Spleen (tissue), 11 donors: ENCODE measurements around the gene ABCB8. TPM values are rescaled to one million over a fixed set of nuclear protein-coding genes. Genes with fewer than 3 reads are reported as not detected.

ENCODE experiments used
- DNase-seq: peaks from one replicate; pipeline ENCODE4 v3.0.0-alpha.2; 2020
- H3K27ac ChIP-seq, 8 donors: fragments of 200-600 bp; sonication (generic) in 7 of 8; 1 replicate in 4 of 8; 2 replicates in 4 of 8; pipeline versions ENCODE4 v1.5.0 to v1.8.0; 2016 to 2021; ENCODE audit warnings: inconsistent platforms in 4 of 8, mild to moderate bottlenecking in 4 of 8, moderate library complexity in 1 of 8
- H3K27me3 ChIP-seq, 7 donors: fragments of 200-600 bp; sonication (generic) in 6 of 7; replicated peaks in 1 of 7; 1 replicate in 4 of 7; 2 replicates in 3 of 7; pipeline versions ENCODE4 v1.5.0 to v1.8.0; 2016 to 2021; ENCODE audit warnings: inconsistent platforms in 3 of 7, mild to moderate bottlenecking in 1 of 7
- H3K36me3 ChIP-seq, 6 donors: fragments of 200-600 bp; sonication (generic) in 5 of 6; 1 replicate in 4 of 6; 2 replicates in 2 of 6; pipeline versions ENCODE4 v1.5.0 to v1.8.0; 2016 to 2021; ENCODE audit warnings: inconsistent platforms in 2 of 6
- H3K4me1 ChIP-seq, 6 donors: fragments of 200-600 bp; sonication (generic) in 5 of 6; 1 replicate in 3 of 6; 2 replicates in 3 of 6; pipeline versions ENCODE4 v1.5.0 to v1.8.0; 2016 to 2021; ENCODE audit warnings: inconsistent platforms in 3 of 6
- H3K4me3 ChIP-seq, 8 donors: fragments of 200-600 bp; sonication (generic) in 7 of 8; 1 replicate in 4 of 8; 2 replicates in 4 of 8; pipeline versions ENCODE4 v1.5.0 to v1.8.0; 2016 to 2021; ENCODE audit warnings: inconsistent platforms in 4 of 8, mild to moderate bottlenecking in 4 of 8, moderate library complexity in 2 of 8
- H3K9me3 ChIP-seq, 8 donors: fragments of 200-600 bp; sonication (generic) in 7 of 8; 1 replicate in 4 of 8; 2 replicates in 4 of 8; pipeline versions ENCODE4 v1.5.0 to v1.8.0; 2016 to 2021; ENCODE audit warnings: inconsistent platforms in 4 of 8
- CTCF ChIP-seq, 11 experiments: fragments of 200-600 bp in 7 of 11; fragments of 450-650 bp in 4 of 11; sonication (generic) in 4 of 11; IDR thresholded peaks in 8 of 11; conservative IDR thresholded peaks in 3 of 11; 1 replicate in 7 of 11; 2 replicates in 4 of 11; pipeline versions ENCODE4 v1.4.0 to v1.8.0; 2016 to 2021; ENCODE audit warnings: antibody characterized with exemption in 11 of 11, inconsistent platforms in 4 of 11, mild to moderate bottlenecking in 1 of 11
- POLR2A ChIP-seq, 3 donors: fragments of 450-650 bp; IDR thresholded peaks; one replicate each; pipeline ENCODE4 v1.5.1; 2017; ENCODE audit warnings: antibody characterized with exemption in 3 of 3, mild to moderate bottlenecking in 1 of 3
- POLR2AphosphoS5 ChIP-seq, 3 donors: sonication (generic); formaldehyde crosslinking; IDR thresholded peaks; one replicate each; pipeline ENCODE4 v1.5.1; 2017; ENCODE audit warnings: antibody characterized with exemption in 3 of 3
- WGBS, 5 donors: extraction: QIAGEN DNeasy Blood & Tissue Kit in 3 of 5; methylation state at CpG; one replicate each; pipeline versions ENCODE4 v1.1.5 to v1.1.7; 2013 to 2018; 5-methylcytosine and 5-hydroxymethylcytosine counted together
- intact Hi-C: fragments of 100-400 bp; cut with DNase I; formaldehyde crosslinking; loops from one replicate; pipeline ENCODE4 v1.15.0; 2023; ENCODE audit warnings: low total_unique reads
- polyA plus RNA-seq, 3 donors: library from polyadenylated mRNA; stranded (reverse); fragments of 200-250 nt; gene quantifications; one replicate each; pipeline ENCODE4 v1.2.1, GENCODE V29; 2013
- total RNA-seq, 7 donors: library from RNA; depleted of rRNA in 3 of 7; stranded (reverse); fragments of >200 nt in 3 of 7; fragmentation: NEBNext Ultra II Directional in 4 of 7; extraction: Animal tissue kit (Norgen Biotek cat#: 25700) in 4 of 7; gene quantifications; one replicate each; pipeline versions ENCODE4 v1.1.0 to v1.2.1, GENCODE V29; 2016 to 2021
- donor health status: healthy with polysubstance abuse.
- donor health status: DM: no; HTN: no; CAD: no; lungs with moderate emphysema.
- donor health status: DM: no; HTN: no; CAD: no.
- donor health status: Bipolar disorder and iron deficiency.
- donor health status: healthy.
- donor health status: DM: no; HTN: no; CAD: no.
- donor health status: DM: yes; HTN: yes; CAD: no.

The ABCB8 gene
- total and polyA plus RNA-seq, 10 donors, result 12.9 to 42.6 (median 26.4) TPM

- Histone ChIP-seq H3K27ac (peak overlapping the region in 2 of 8 donors; percentile 4 to 18), H3K27me3 (no peaks in the 10 kb centered on the region), H3K36me3 (peaks cover 0 to 21% (median 0%) of the 10 kb centered on the region in 6 donors), H3K9me3 (no peaks in the 10 kb centered on the region), H3K4me1 (peaks cover 9 to 58% (median 28%) of the 10 kb centered on the region in 6 donors), H3K4me3 (no peak overlapping the region)
- intact Hi-C loops, result no loop called here
- no peak for DNase-seq
- TF ChIP-seq POLR2AphosphoS5 (IDR thresholded peaks at IDR 0.05) (no peak), CTCF (IDR thresholded peaks at IDR 0.05 in 8 of 11, conservative IDR thresholded peaks at IDR 0.05 in 3 of 11) (no peak), POLR2A (IDR thresholded peaks at IDR 0.05) (no peak)
- WGBS, 5 donors, result 74 to 82% (median 79%) methylated on average over 10 of the region's 10 CpGs
Observed at GRCh38 chr7:151095123-151095797, 67.0 kb downstream of the ABCB8 start.

- peaks cover 7 to 53% (median 26%) of the 10 kb centered on the region in 6 donors for H3K4me1 ChIP-seq
- no peak overlapping the region for H3K27ac ChIP-seq
- TF ChIP-seq POLR2AphosphoS5 (IDR thresholded peaks at IDR 0.05) (no peak), POLR2A (IDR thresholded peaks at IDR 0.05) (no peak), CTCF (IDR thresholded peaks at IDR 0.05 in 8 of 11, conservative IDR thresholded peaks at IDR 0.05 in 3 of 11) (no peak)
- intact Hi-C loops, result no loop called here
- no peaks in the 10 kb centered on the region for H3K9me3 ChIP-seq
- H3K4me3 ChIP-seq, result no peak overlapping the region
- WGBS, 5 donors, result 78 to 87% (median 86%) methylated on average over 17 of the region's 17 CpGs
- no peaks in the 10 kb centered on the region for H3K27me3 ChIP-seq
- H3K36me3 ChIP-seq, result peaks cover 0 to 21% (median 0%) of the 10 kb centered on the region in 6 donors
- no peak for DNase-seq
Observed at GRCh38 chr7:151095828-151096475, 67.7 kb downstream of the ABCB8 start.

Other genes with a start within 250 kb of the ABCB8 start
- gene TMEM176B, start 228.1 kb upstream of the ABCB8 start, total RNA-seq, result 100 to 1,000 TPM in 3 of 7 donors, 10 to 100 TPM in 4; 56.1 to 107 (median 75.5) TPM
- gene TMEM176B, start 228.1 kb upstream of the ABCB8 start, polyA plus RNA-seq, result 100 to 1,000 TPM in 1 of 3 donors, 10 to 100 TPM in 2; 70.0 to 101 (median 88.9) TPM
- 10 to 100 TPM; 28.6 to 84.6 (median 57.1) TPM for gene TMEM176A, start 227.7 kb upstream of the ABCB8 start, total RNA-seq
- gene TMEM176A, start 227.7 kb upstream of the ABCB8 start, polyA plus RNA-seq, result 10 to 100 TPM; 52.5 to 77.9 (median 62.9) TPM
- 1 to 10 TPM in 2 of 7 donors, under 1 TPM in 3, not detected in 2; 0.36 to 2.5 (median 0.79) TPM for gene AOC1, start 175.9 kb upstream of the ABCB8 start, total RNA-seq
- gene AOC1, start 175.9 kb upstream of the ABCB8 start, polyA plus RNA-seq, result 1 to 10 TPM in 1 of 3 donors, under 1 TPM in 2; 0.03 to 1.1 (median 0.39) TPM
- gene KCNH2, start 50.1 kb upstream of the ABCB8 start, total RNA-seq, result 1 to 10 TPM; 1.6 to 5.1 (median 2.8) TPM
- gene KCNH2, start 50.1 kb upstream of the ABCB8 start, polyA plus RNA-seq, result 1 to 10 TPM in 2 of 3 donors, under 1 TPM in 1; 0.67 to 2.5 (median 1.3) TPM
- 100 to 1,000 TPM; 106 to 455 (median 187) TPM for gene NOS3, start 37.4 kb upstream of the ABCB8 start, total RNA-seq
- gene NOS3, start 37.4 kb upstream of the ABCB8 start, polyA plus RNA-seq, result 10 to 100 TPM; 11.9 to 81.1 (median 28.4) TPM
- gene ATG9B, start 4.0 kb upstream of the ABCB8 start, total RNA-seq, result 1 to 10 TPM in 6 of 7 donors, under 1 TPM in 1; 0.66 to 3.8 (median 2.8) TPM
- 1 to 10 TPM; 1.8 to 3.7 (median 1.9) TPM for gene ATG9B, start 4.0 kb upstream of the ABCB8 start, polyA plus RNA-seq
- gene ASIC3, start 20.1 kb downstream of the ABCB8 start, total RNA-seq, result 1 to 10 TPM; 1.5 to 5.0 (median 2.9) TPM
- 1 to 10 TPM; 1.1 to 3.7 (median 2.6) TPM for gene ASIC3, start 20.1 kb downstream of the ABCB8 start, polyA plus RNA-seq
- gene CDK5, start 29.4 kb downstream of the ABCB8 start, total RNA-seq, result 10 to 100 TPM in 4 of 7 donors, 1 to 10 TPM in 3; 7.5 to 17.9 (median 11.2) TPM
- 10 to 100 TPM in 1 of 3 donors, 1 to 10 TPM in 2; 6.3 to 10.1 (median 9.2) TPM for gene CDK5, start 29.4 kb downstream of the ABCB8 start, polyA plus RNA-seq
- 100 to 1,000 TPM in 1 of 7 donors, 10 to 100 TPM in 6; 58.9 to 112 (median 85.2) TPM for gene SLC4A2, start 31.1 kb downstream of the ABCB8 start, total RNA-seq
- gene SLC4A2, start 31.1 kb downstream of the ABCB8 start, polyA plus RNA-seq, result 100 to 1,000 TPM in 1 of 3 donors, 10 to 100 TPM in 2; 43.9 to 122 (median 99.4) TPM
- 100 to 1,000 TPM in 1 of 7 donors, 10 to 100 TPM in 6; 72.9 to 102 (median 77.6) TPM for gene FASTK, start 52.4 kb downstream of the ABCB8 start, total RNA-seq
- gene FASTK, start 52.4 kb downstream of the ABCB8 start, polyA plus RNA-seq, result 100 to 1,000 TPM in 2 of 3 donors, 10 to 100 TPM in 1; 83.9 to 183 (median 136) TPM
- gene TMUB1, start 55.0 kb downstream of the ABCB8 start, total RNA-seq, result 10 to 100 TPM; 27.1 to 47.8 (median 38.2) TPM
- 10 to 100 TPM; 43.0 to 73.4 (median 45.9) TPM for gene TMUB1, start 55.0 kb downstream of the ABCB8 start, polyA plus RNA-seq
- 10 to 100 TPM; 43.2 to 94.4 (median 73.0) TPM for gene AGAP3, start 58.0 kb downstream of the ABCB8 start, total RNA-seq
- 10 to 100 TPM; 21.8 to 79.1 (median 51.2) TPM for gene AGAP3, start 58.0 kb downstream of the ABCB8 start, polyA plus RNA-seq
- gene GBX1, start 139.2 kb downstream of the ABCB8 start, total RNA-seq, result not detected
- gene GBX1, start 139.2 kb downstream of the ABCB8 start, polyA plus RNA-seq, result not detected
- gene ASB10, start 158.8 kb downstream of the ABCB8 start, total RNA-seq, result not detected
- gene ASB10, start 158.8 kb downstream of the ABCB8 start, polyA plus RNA-seq, result not detected
- not detected for gene H2BK1, start 182.0 kb downstream of the ABCB8 start, total RNA-seq
- under 1 TPM in 1 of 3 donors, not detected in 2; 0.24 TPM for gene H2BK1, start 182.0 kb downstream of the ABCB8 start, polyA plus RNA-seq
- gene ABCF2, start 198.8 kb downstream of the ABCB8 start, total RNA-seq, result 10 to 100 TPM; 22.7 to 30.0 (median 29.8) TPM
- gene ABCF2, start 198.8 kb downstream of the ABCB8 start, polyA plus RNA-seq, result 10 to 100 TPM in 2 of 3 donors, 1 to 10 TPM in 1; 9.2 to 19.3 (median 12.9) TPM
- 10 to 100 TPM; 39.9 to 55.4 (median 47.6) TPM for gene CHPF2, start 204.0 kb downstream of the ABCB8 start, total RNA-seq
- gene CHPF2, start 204.0 kb downstream of the ABCB8 start, polyA plus RNA-seq, result 10 to 100 TPM; 16.3 to 30.0 (median 27.8) TPM
- 10 to 100 TPM; 12.0 to 40.2 (median 18.1) TPM for gene SMARCD3, start 220.2 kb downstream of the ABCB8 start, total RNA-seq
- gene SMARCD3, start 220.2 kb downstream of the ABCB8 start, polyA plus RNA-seq, result 10 to 100 TPM in 2 of 3 donors, 1 to 10 TPM in 1; 8.8 to 16.2 (median 15.1) TPM